ENCODE measurements around the gene HOPX.
"Not testable (repeated sequence)": the region's sequence is repeated elsewhere in the genome, so short reads cannot be mapped to it uniquely, and the experiment has no call there.

HOPX gene

DNA sequence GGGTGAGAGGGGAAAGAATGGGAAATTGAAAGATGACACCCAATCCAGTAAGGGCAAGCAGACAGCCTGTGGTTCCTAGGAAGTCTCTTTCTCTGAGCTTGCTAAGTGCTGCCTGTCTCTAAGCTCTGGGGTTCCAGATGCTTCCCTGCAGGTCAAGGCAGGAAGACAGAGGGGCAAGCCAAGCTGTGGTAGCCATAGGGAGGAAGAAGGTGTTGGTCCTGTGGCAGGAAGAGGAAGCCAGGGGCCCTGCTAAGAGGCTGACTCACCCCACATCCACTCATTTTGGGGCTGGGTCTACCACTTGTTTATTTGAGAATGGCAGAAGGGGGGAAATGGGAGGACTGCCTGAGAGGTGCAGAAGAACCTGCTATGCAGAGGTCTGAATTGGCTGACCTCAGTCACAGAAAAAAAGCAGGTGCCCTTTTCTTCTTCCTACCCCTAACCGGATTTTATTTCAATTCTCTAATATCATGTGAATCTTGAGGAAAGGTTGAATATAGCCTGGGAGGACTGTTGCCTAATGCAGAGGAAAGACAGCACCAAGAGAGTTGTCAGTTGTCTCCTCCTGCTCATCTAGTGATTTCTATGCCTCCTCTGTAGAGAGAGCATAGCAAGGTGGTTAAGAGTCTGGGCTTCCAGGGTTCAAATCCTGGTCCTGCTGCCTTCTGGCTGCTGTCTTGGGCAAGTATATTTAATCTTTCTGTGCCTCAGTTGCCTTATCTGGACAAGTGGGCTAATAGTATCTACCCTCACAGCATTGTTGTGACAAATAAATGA lies 27.4 kb downstream of the HOPX start:
- DNase-seq: peak in 1 of 2 donors; percentile 93

DNA sequence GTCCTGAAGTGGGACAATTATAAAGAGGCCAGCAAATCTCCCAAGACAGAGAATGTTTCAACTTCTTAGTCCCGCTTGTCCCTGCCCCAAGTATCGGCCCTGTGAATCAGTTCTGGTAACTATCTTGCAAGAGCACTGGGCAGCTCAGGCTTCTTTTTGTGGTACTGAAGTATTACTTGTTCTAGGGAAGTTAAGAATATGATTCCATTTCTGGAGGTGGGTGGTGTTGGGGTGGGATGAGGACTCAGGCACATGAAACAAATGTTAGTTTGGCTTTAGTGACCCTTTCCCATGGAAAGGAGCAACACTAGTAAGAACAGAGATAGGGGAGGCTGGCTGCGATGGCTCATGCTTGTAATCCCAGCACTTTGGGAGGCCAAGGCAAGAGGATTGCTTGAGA lies 28.9 kb downstream of the HOPX start:
- no peak for DNase-seq

DNA sequence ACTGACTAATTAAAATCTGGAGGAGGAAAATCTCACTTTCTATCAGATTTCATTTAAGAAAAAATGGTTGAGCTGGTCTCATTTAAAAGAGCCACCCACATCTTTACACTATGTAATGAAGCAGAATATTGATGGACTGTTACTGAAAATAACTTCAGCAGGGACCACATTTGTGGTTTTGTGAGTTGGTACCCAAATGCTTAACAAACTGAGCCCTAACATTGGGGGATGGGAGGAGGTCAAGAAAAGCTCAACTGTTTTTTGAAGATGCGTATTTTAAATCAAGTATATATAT lies 30.1 kb downstream of the HOPX start:
- DNase-seq: no peak

DNA sequence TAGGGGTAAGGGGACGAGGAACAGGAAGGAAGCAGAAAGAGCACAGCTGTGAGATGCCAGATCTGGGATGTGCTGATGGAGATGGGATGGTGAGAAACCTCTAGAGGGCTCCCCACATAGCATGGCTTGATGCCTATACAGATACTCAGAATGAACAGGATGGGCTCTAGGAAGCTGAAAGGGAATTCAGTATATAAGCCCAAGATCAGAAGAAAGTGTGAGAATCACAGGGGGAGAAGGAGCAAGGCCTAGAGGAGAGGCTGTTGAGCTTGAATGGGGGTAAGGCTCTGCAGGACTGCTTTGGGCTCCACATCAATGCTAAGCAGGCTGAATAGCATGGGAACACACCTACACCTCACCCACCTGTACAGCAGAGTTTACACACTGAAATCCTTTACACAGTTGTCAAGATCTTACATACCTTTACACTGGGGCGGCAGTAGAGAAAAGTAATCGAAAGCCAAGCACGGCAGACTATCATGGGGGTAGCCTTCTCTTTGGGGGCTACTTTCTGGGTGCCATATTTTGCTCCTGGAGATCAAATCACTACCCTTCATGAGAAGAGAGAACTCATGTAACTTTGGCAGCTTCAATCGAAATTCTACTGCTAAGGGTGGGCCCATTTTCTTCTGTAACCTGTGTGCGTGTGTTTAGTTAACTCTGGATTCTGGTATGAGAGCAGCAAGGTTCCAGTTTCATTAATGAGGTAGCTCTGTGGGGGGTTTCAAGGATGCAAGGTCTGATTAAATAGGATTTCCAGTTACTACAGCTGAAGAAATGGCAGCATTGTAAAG lies 30.6 kb downstream of the HOPX start:
- no peak for DNase-seq

DNA sequence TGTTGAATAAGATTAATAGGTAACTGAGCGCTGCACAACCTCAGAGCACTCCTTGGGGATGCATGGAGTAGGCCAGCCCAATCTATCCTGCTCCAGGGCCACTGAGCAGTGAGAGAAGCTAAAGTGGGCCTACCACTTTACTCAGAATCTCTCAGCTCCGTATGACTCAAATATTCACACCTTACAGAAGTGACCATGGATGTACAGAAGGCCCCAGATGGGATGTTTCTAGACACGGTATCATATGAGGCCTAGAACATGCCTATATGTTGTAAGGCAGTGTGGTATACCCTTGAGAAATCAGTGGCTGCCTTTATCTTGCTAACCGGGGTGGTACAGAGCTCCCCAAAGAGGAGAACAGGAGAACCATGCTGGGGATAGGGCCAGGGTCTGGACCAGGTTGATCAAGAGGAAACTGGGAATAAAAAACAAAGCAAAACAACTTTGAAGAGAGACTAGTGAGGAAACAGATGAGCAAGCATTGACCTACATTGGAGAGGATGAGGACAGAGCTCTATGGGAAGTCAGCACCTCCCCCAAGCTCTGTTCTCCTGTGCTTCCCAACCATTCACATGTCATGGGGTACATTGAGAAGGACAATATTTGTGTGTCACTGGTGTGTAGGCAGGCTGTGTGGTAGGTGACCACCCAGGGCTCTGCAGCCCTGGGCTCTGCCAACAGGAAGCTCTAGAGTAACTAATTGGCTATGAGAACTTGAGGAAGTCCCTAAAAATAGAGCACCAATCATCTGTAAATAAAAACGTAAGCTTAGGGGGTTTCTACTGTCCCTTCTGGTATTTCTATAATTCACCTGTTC lies 31.4 kb downstream of the HOPX start:
- no peak for DNase-seq

DNA sequence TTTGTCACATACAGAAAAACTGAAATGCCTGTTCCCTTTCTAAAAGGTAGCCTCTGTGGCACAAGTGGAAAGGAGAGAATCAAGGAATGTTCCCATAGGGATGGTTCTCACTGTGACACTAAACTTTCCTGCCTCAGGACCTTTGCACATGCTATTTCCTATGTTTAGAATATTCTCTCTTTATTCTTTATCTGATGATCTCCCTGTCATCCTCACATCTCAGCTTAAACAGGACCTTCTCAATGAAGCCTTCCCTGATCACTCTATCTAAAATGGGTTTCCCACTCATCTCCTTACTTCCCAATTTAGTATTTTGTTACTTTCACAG lies 32.3 kb downstream of the HOPX start:
- DNase-seq: no peak

DNA sequence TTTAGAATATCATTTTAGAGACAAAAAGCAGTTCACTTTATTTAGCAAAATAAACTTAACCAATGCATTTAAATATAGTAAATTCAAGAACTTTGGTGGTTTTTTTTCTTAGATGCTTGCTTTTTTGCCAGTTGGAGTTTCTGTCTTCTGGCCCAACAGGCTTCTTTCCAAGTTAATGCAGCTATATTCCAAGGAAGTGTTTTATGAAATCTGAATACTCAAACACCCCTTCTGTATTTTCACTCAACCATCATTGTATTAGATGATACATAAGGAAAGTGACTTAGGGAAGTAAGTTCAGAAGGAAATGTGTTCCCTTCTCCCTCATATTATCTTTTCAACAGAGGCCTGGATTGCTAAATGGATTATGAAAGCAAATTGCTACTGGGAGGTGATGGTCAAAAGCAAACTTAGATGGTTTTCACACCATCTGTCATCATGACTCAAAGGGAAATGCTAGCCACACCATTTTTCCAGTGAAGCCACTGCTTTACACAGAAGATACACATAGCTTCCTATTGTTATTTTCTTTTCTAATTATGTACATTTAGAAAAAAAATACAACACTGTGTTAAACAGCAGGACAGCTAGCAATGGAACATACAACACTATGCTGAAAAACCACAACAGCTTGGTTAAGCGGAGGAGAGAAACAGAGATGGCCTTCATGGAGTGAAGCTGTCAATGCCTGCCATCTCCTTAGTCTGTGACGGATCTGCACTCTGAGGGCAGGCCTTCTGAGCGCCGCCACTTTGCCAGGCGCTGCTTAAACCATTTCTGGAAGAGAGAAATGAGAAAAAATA lies 32.9 kb downstream of the HOPX start:
- no peak for DNase-seq

DNA sequence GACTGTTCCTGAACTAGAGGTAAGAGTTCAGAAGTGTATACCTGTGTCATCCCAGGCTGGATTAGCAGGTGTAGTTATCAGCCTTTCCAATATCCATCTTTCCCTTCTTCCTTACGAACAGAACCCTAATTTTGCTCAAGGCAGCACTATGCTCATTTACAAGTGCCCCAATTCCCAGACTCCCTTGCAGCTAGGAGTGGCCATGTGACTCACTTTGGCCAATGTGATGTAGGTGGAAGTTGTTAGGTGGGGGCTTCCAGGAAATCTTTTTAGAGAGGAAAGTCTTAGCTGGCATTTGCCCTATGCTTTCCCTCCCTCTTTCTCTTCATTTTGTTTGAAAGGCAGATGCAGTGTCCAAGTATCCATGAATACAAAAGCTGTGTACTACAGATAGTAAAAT lies 34.8 kb downstream of the HOPX start:
- no peak for DNase-seq

DNA sequence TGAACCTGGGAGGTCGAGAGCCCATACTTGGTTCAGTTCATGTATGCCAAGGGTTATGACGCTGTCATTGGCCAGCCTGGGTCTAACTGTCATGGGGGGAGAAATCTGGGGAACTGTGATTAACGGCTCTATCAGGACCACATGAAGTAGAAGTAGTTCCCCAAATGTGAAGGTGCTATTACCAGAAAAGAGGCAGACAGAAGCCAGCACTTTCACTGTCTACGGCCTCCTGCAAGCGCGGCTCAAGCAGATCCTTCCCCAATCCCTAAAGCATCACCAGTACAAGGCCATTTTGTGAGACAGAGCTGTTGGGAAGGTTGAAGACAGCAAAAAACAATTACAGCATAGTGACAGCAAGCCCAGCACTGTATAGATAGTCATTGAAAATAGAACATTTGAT lies 37.5 kb downstream of the HOPX start:
- no peak for DNase-seq

DNA sequence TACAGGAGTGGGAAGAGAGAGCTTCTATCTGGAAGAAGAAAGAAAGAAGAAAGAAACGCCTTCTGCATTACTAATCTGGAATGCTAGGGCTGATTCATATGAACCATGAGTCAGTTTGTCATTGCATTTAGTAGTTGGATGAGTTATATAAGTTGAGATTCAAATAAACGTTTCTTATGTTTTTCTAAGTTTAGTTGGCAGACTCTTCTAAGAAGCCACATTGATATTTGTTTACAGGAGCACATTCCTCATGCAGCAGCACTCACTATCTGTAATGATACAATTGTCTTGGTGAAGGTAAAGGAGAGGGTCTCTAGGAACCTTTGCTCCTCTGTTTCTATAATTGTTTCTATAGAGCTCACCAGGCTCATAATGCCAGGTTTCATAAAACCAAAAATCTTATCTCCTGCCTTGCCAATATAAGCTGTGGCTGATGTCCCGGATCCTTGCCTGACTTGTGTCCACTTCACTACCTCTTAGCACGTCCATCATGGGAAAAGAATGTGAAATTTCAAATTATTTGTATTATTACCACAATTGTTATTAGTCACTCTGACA lies 39.5 kb downstream of the HOPX start:
- no peak for DNase-seq

DNA sequence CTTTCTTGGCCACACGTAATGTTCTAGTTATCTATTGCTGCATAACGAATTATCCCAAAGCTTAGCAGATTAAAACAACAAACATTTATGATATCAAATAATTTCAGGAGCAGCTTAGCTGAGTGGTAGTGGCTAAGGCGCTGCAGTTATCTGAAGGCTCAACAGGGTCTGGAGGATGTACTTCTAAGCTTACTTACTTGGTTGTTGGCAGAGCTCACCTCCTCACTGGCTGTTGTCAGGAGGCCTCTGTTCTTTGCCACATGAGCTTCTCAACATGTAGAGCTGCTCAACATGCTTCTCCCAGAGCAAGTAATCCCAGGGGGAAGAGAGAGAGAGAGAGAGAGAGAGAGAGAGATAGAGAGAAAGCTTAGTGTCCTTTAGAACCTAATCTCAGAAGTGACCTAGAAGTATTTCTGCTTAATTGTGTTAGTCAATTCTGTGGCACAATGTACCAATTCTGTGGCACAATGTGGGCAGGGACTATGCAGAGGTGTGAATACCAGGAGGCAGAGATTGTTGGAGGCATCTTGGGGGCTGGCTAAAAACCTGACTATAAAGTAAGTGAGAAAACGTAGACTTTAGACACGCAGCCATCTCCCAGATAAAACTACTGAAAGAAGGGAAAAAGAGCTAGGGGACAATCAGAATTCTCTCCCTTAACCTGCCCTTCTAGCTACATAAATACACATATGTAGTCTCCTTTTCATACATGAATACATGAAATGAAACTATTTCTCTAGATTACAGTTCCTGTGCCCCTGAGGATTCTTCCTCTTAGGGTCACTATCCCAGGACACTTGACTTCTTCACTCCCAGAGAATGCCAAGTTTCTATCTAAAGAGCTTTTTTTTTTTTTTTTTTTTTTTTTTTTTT lies 40.2 kb downstream of the HOPX start:
- no peak for DNase-seq

DNA sequence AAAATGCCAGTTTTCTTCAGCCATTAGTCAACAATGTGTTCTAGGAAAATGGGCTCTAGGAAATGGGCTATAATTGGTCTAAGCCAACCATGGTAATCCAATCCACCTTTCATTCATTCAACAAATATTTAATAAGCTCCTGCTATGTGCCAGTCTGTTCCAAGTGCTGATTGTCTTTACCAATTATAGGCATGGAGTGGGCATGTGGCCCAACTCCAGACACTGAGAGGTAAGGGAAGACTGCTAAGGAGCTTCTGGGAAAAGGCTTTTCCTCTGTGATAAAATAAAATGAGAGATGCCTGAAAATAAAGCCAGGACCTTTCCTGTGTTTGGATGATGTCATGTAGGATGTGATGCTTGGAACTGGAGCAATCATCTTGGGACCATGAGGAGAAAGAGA lies 43.3 kb downstream of the HOPX start:
- no peak for DNase-seq

DNA sequence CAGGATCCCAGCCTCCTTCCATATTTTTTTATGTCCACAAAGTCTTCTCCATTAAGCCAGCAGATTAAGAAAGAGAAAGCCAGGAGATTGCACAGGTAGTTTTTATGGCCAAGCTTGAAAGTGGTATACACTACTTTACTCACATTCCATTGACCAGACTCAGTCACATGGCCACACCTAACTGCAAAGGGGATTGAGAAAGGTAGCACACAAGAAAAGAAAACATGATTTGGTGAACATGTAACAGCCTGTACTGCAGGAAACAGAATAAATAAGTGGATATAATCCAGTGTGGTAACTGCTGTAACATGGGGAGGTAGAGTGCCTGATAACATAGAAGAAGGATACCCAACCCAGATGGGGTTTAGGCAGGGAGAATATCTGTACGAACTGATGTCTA lies 43.9 kb downstream of the HOPX start:
- no peak for DNase-seq

DNA sequence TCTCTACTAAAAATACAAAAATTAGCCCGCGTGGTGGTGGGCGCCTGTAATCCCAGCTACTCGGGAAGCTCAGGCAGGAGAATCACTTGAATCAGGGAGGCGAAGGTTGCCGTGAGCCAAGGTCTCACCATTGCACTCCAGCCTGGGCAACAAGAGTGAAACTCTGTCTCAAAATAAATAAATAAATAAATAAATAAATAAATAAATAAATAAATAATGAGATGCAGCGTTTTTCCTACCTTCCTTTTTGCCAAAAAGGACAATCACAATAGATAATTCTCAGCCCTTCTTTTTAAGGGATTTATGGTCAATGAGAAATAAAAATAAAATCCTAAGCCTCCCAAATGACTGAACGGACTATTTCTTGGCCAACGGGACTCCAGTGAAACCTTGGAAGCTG lies 46.1 kb downstream of the HOPX start:
- DNase-seq: not testable (repeated sequence)

DNA sequence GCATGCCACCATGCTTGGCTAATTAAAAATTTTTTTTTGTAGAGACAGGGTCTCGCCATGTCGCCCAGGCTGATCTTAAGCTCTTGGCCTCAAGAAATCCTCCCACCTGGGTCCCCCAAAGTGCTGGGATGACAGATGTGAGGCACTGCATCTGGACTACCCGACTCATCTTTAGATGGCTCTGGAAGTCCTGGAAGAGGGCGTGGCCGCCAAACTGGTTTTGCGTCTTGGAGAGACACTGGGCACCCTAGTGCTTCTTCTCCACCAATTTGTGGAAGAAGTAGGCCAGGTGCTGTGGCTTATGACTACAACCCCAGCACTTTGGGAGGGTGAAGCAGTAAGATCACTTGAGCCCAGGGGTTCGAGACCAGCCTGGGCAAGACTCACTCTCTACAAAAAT lies 47.6 kb downstream of the HOPX start:
- no peak for DNase-seq

DNA sequence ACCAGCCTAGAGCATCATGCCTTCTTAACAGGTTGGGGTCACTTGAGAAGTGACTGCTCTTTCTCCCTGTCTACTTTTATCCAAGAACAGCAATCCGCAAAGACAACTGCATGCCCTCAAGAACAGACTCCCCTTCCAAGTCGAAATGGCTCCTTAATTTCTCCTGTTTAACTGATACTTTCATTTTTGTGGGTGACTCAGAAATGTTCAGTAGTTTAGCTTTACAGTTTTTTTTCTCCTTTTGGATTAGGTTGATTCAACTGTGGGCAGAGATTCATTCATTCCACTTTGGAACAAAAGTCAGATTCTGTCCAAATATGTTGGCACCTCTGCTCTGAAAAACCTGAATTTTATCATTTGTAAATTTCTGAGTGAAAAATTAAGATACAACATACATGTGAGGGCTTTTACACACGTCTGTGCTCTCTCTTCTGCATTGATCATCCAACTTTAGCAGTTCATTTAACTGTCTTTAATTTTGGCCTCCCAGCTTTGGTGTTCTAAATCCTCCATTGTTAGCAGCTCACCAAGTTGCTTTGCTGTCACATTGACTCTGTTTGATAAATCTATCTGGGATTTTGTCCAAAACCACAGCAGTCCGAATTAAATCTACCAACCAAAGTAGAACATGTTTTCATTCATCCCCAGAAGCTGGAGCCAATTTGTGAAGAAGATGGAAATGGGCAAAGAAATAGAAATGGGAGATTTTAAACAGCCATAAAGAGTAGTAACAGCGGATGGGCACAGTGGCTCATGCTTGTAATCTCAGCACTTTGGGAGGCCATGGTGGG lies 50.0 kb downstream of the HOPX start:
- no peak for DNase-seq

DNA sequence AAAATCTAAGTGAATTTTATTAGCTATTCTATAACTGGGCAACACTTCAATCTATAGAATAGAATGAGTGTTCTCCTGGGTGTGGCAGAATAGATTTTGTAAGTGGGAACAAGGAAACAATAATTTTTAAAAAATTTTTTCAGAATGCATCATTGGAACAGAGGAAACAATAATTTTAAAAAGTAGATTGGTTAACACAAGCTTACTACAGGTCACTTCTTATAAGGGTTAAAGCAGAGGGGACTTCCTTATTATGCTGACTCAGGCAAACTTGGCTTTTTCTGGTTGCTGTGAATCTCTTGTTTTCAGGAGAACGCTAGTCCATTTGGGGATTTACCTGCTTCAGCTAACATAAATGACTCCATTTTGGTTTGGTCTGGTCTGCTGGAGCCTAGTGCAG lies 52.5 kb downstream of the HOPX start:
- no peak for DNase-seq

DNA sequence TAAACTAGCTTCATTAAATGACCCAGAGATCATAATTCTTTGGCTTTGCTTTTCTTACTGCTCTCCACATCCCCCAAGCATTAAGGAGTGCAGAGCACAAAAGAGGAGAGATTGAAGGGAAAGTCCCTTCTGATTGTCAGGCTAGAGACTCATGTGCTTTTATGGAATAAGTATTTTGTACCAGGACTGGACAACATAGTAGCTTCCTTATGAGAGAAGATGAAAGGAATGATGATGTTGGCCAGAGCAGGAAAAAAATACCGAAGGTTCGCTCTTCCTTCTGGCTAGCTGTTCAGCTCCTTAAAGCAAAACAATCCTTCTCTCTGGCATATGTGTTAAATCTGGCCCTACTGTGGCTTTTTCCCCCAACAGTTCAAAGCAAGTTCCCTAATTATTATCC lies 53.1 kb downstream of the HOPX start:
- no peak for DNase-seq

DNA sequence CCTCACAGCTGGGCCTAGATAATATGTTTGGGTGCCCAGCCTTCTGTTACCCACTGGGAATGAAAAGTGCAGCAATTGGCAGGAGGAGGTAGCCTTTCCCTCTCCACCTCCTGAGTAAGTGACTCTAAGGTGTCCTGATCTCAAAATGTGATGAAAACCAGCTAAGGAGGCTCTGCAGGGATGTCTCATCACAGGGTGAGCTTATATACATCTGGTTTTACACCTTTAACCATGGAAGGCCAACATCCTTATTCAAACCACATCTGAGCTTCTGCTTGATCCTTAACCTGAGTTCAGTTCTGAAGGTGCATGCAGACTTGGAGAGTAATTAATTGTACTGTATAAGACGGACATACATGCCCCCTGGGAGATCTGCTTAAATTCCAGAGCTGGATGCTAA lies 53.7 kb downstream of the HOPX start:
- DNase-seq: no peak

DNA sequence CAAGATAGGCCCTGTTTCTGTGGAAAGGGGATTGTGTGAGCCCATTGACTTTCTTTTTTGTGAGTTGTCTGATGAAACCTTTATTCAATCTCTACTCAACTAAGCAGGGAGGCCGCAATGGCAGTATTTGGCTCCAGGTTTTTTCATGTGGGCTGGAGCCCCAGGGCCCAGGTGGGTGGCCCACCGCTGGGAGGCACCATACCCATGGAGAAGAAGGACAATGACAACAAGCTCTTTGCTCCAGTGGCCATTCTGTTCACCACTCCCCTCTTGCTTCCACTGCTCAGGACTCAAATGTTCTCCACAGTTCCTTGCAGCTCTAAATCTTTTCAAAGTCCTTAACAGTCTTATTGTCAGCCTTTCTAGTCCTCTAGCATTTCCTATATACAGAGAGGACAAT lies 54.1 kb downstream of the HOPX start:
- DNase-seq: no peak

DNA sequence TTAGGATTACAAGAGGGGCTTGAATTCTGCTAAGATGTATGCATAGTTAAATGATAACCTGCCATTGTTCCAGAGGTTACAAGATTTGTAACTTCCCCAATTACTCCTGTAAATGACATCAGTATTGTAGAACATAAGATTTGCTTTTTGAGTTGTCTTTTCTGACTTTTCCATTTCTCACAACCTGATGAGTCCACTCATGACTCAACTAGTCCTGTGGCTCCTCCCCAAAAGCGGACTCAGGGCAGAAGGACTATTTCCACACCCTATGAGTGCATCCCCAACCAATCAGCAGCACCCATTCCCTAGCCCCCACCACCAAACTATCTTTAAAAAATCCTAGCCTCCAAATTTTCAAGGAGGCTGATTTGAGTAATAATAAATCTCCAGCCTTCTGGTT lies 54.7 kb downstream of the HOPX start:
- DNase-seq: no peak

All from bone marrow (tissue), 2 donors.